Right lobe of liver (tissue), 6 donors: ENCODE results near the gene SEC11C. TPM values are rescaled to one million over a fixed set of nuclear protein-coding genes. Genes with fewer than 3 reads are reported as not detected.

Experiments used
- ATAC-seq, 4 donors: fragments of 200-7000 bp; cut with Tn5 transposase; one replicate each; pipeline ENCODE4 v1.9.1; 2020; ENCODE audit warnings: mild to moderate bottlenecking in 4 of 4, moderate library complexity in 4 of 4
- DNase-seq, 3 donors: peaks; one replicate each; pipeline ENCODE4 v3.0.0-alpha.2; 2020
- H3K27ac ChIP-seq, 3 donors: fragments of 200-600 bp; one replicate each; pipeline ENCODE4 v1.8.0; 2022
- H3K27me3 ChIP-seq, 2 donors: fragments of 200-600 bp; one replicate each; pipeline ENCODE4 v1.8.0; 2022
- H3K36me3 ChIP-seq, 4 donors: fragments of 200-600 bp; sonication (generic) in 1 of 4; one replicate each; pipeline versions ENCODE4 v1.5.1 to v1.8.0; 2017 to 2022; ENCODE audit warnings: control low read depth in 1 of 4
- H3K4me1 ChIP-seq, 4 donors: fragments of 200-600 bp; sonication (generic) in 1 of 4; one replicate each; pipeline versions ENCODE4 v1.5.1 to v1.8.0; 2017 to 2022; ENCODE audit warnings: control low read depth in 1 of 4
- H3K4me3 ChIP-seq, 3 donors: fragments of 200-600 bp; one replicate each; pipeline ENCODE4 v1.8.0; 2022
- H3K9me3 ChIP-seq, 4 donors: fragments of 200-600 bp; sonication (generic) in 1 of 4; one replicate each; pipeline versions ENCODE4 v1.5.1 to v1.8.0; 2017 to 2022; ENCODE audit warnings: control low read depth in 1 of 4
- CTCF ChIP-seq, 4 donors: fragments of 200-600 bp in 3 of 4; fragments of 450-650 bp in 1 of 4; IDR thresholded peaks; one replicate each; pipeline versions ENCODE4 v1.5.1 to v1.8.0; 2016 to 2022; ENCODE audit warnings: antibody characterized with exemption in 4 of 4, mild to moderate bottlenecking in 2 of 4
- POLR2A ChIP-seq: fragments of 450-650 bp; IDR thresholded peaks from one replicate; pipeline ENCODE4 v1.6.1; 2017; ENCODE audit warnings: antibody characterized with exemption, mild to moderate bottlenecking
- WGBS: methylation state at CpG from one replicate; pipeline ENCODE4 v1.1.6; 2018; ENCODE audit warnings: low coverage, low lambda C conversion rate; ENCODE audit not compliant: insufficient coverage; ENCODE audit errors: missing lambda C conversion rate; 5-methylcytosine and 5-hydroxymethylcytosine counted together
- intact Hi-C, 2 donors: fragments of 100-400 bp; cut with DNase I; formaldehyde crosslinking; loops; one replicate each; pipeline versions ENCODE4 v1.11.2 to v1.14.1; 2022
- total RNA-seq, 6 experiments: library from RNA; depleted of rRNA in 2 of 6; stranded (reverse); fragments of >200 nt in 2 of 6; fragmentation: NEBNext Ultra II Directional in 3 of 6; extraction: Animal tissue kit (Norgen Biotek cat#: 25700) in 3 of 6; gene quantifications; one replicate each; pipeline versions ENCODE4 v1.1.0 to v1.2.4, GENCODE V29; 2016 to 2023
- donor health status: DM: no; HTN: yes; CAD: no.
- donor health status: DM: no; HTN: no; CAD: no.
- donor health status: DM: no; HTN: no; CAD: no.
- donor health status: DM: no; HTN: yes; CAD: no.
- donor health status: DM: no; HTN: yes; CAD: no.

The SEC11C gene
- total RNA-seq, 6 experiments from 2014 or later, result 46.7 to 104 (median 85.3) TPM

GRCh38 chr18:59123588-59124369 is 15.9 kb upstream of the SEC11C start:
- no peak for DNase-seq
- Histone ChIP-seq H3K9me3 (no peaks in the 10 kb centered on the region), H3K27ac (no peak overlapping the region), H3K4me3 (no peak overlapping the region), H3K27me3 (no peaks in the 10 kb centered on the region), H3K4me1 (no peaks in the 10 kb centered on the region), H3K36me3 (no peaks in the 10 kb centered on the region)
- no peak for ATAC-seq
- no peak for TF ChIP-seq CTCF (IDR thresholded peaks at IDR 0.05)
- TF ChIP-seq POLR2A, result no peak
- intact Hi-C loops, result no loop called here
- WGBS, result 52% methylated on average over 5 of the region's 5 CpGs

- ATAC-seq, result no peak
- intact Hi-C loops, result no loop called here
- 41% methylated on average over 1 of the region's 1 CpG for WGBS
- Histone ChIP-seq H3K27me3 (no peaks in the 10 kb centered on the region), H3K9me3 (no peaks in the 10 kb centered on the region), H3K4me3 (no peak overlapping the region), H3K36me3 (no peaks in the 10 kb centered on the region), H3K4me1 (no peaks in the 10 kb centered on the region), H3K27ac (no peak overlapping the region)
- no peak for DNase-seq
- TF ChIP-seq CTCF (IDR thresholded peaks at IDR 0.05) (no peak), POLR2A (no peak)
Observed at GRCh38 chr18:59124370-59124704, 15.3 kb upstream of the SEC11C start.

GRCh38 chr18:59127047-59127446 is 12.6 kb upstream of the SEC11C start:
- Histone ChIP-seq H3K27me3 (no peaks in the 10 kb centered on the region), H3K9me3 (no peaks in the 10 kb centered on the region), H3K27ac (no peak overlapping the region), H3K4me3 (no peak overlapping the region), H3K36me3 (no peaks in the 10 kb centered on the region), H3K4me1 (no peaks in the 10 kb centered on the region)
- no peak for TF ChIP-seq POLR2A
- ATAC-seq (no peak), DNase-seq (no peak)
- intact Hi-C loops, result no loop called here
- 71% methylated on average over 1 of the region's 6 CpGs for WGBS

GRCh38 chr18:59129951-59130703 is 9.6 kb upstream of the SEC11C start:
- intact Hi-C loops, result no loop called here
- no peak overlapping the region for H3K4me3 ChIP-seq
- ATAC-seq (no peak), DNase-seq (no peak)
- H3K36me3 ChIP-seq, result no peaks in the 10 kb centered on the region
- H3K4me1 ChIP-seq, result no peaks in the 10 kb centered on the region
- TF ChIP-seq POLR2A (no peak), CTCF (IDR thresholded peaks at IDR 0.05) (no peak)
- H3K27ac ChIP-seq, result no peak overlapping the region
- 49% methylated on average over 4 of the region's 4 CpGs for WGBS
- H3K27me3 ChIP-seq, result no peaks in the 10 kb centered on the region
- no peaks in the 10 kb centered on the region for H3K9me3 ChIP-seq

GRCh38 chr18:59132810-59133465 is 6.7 kb upstream of the SEC11C start:
- TF ChIP-seq CTCF (IDR thresholded peaks at IDR 0.05) (no peak), POLR2A (no peak)
- Histone ChIP-seq H3K36me3 (no peaks in the 10 kb centered on the region), H3K27me3 (no peaks in the 10 kb centered on the region), H3K27ac (no peak overlapping the region), H3K4me1 (no peaks in the 10 kb centered on the region), H3K9me3 (no peaks in the 10 kb centered on the region), H3K4me3 (no peak overlapping the region)
- DNase-seq (no peak), ATAC-seq (no peak)
- WGBS, result 73% methylated on average over 5 of the region's 5 CpGs
- intact Hi-C loops, result no loop called here
